ENCODE results near the gene SVIL. TPM values are rescaled to one million over a fixed set of nuclear protein-coding genes. Genes with fewer than 3 reads are reported as not detected.

The SVIL gene
- total and polyA plus RNA-seq, 2 donors (not counting 1 experiment from before 2014, with no cell fraction given), result 17.7 to 94.3 TPM

- Histone ChIP-seq H3K9me3 (ENCODE audit: control insufficient read depth, insufficient read depth, low read depth, low read length) (no peaks in the 10 kb centered on the region), H3K79me2 (ENCODE audit: control insufficient read depth, insufficient read depth, low read length) (no peaks in the 10 kb centered on the region), H4K20me1 (ENCODE audit: control insufficient read depth, extremely low read depth, insufficient read depth, low read length) (no peaks in the 10 kb centered on the region), H3K9ac (ENCODE audit: insufficient read depth, low read length) (no peak overlapping the region), H3K4me1 (ENCODE audit: control insufficient read depth, extremely low read depth, insufficient read depth, low read length) (peaks cover 5% of the 10 kb centered on the region), H3K27me3 (ENCODE audit: control insufficient read depth, insufficient read depth, low read length) (no peaks in the 10 kb centered on the region), H2AFZ (ENCODE audit: low read length) (no peak overlapping the region), H3K4me3 (replicated peaks in 1 of 4; ENCODE audit: control extremely low read depth in 1 of 4, insufficient read depth in 1 of 4, low read depth in 3 of 4, low read length in 4 of 4) (no peak overlapping the region), H3K27ac (ENCODE audit: insufficient read depth, low read length) (no peak overlapping the region), H3K4me2 (ENCODE audit: extremely low read depth, insufficient read depth, low read length) (no peak overlapping the region), H3K36me3 (ENCODE audit: control insufficient read depth, insufficient read depth, low read length) (no peaks in the 10 kb centered on the region)
- TF ChIP-seq EZH2 (IDR thresholded peaks at IDR 0.05; ENCODE audit: low read length, missing control alignments), result no peak
- TF ChIP-seq CTCF (conservative IDR thresholded peaks at IDR 0.05 in 1 of 2, IDR thresholded peaks at IDR 0.05 in 1 of 2; ENCODE audit: low read depth in 1 of 2, low read length in 2 of 2), result no peak
- DNase-seq (ENCODE audit: low read depth in 2 of 2), result peak in 1 of 2 donors; percentile 49
Measured at GRCh38 chr10:29533696-29534285, 101.0 kb downstream of the SVIL start.

- no peak overlapping the region for H3K4me2 ChIP-seq (ENCODE audit: extremely low read depth, insufficient read depth, low read length)
- no peaks in the 10 kb centered on the region for H3K79me2 ChIP-seq (ENCODE audit: control insufficient read depth, insufficient read depth, low read length)
- H3K9me3 ChIP-seq (ENCODE audit: control insufficient read depth, insufficient read depth, low read depth, low read length), result no peaks in the 10 kb centered on the region
- H2AFZ ChIP-seq (ENCODE audit: low read length), result no peak overlapping the region
- no peaks in the 10 kb centered on the region for H3K27me3 ChIP-seq (ENCODE audit: control insufficient read depth, insufficient read depth, low read length)
- H3K4me1 ChIP-seq (ENCODE audit: control insufficient read depth, extremely low read depth, insufficient read depth, low read length), result peaks cover 5% of the 10 kb centered on the region
- no peak overlapping the region for H3K27ac ChIP-seq (ENCODE audit: insufficient read depth, low read length)
- TF ChIP-seq CTCF (conservative IDR thresholded peaks at IDR 0.05 in 1 of 2, IDR thresholded peaks at IDR 0.05 in 1 of 2; ENCODE audit: low read depth in 1 of 2, low read length in 2 of 2) (no peak), EZH2 (IDR thresholded peaks at IDR 0.05; ENCODE audit: low read length, missing control alignments) (no peak)
- H3K4me3 ChIP-seq (replicated peaks in 1 of 4; ENCODE audit: control extremely low read depth in 1 of 4, insufficient read depth in 1 of 4, low read depth in 3 of 4, low read length in 4 of 4), result no peak overlapping the region
- no peak overlapping the region for H3K9ac ChIP-seq (ENCODE audit: insufficient read depth, low read length)
- H3K36me3 ChIP-seq (ENCODE audit: control insufficient read depth, insufficient read depth, low read length), result no peaks in the 10 kb centered on the region
- no peak for DNase-seq (ENCODE audit: low read depth in 2 of 2)
- H4K20me1 ChIP-seq (ENCODE audit: control insufficient read depth, extremely low read depth, insufficient read depth, low read length), result no peaks in the 10 kb centered on the region
Measured at GRCh38 chr10:29533046-29533445, 101.7 kb downstream of the SVIL start.

- no peak overlapping the region for H3K9ac ChIP-seq (ENCODE audit: insufficient read depth, low read length)
- no peak overlapping the region for H3K27ac ChIP-seq (ENCODE audit: insufficient read depth, low read length)
- H3K4me1 ChIP-seq (ENCODE audit: control insufficient read depth, extremely low read depth, insufficient read depth, low read length), result peaks cover 5% of the 10 kb centered on the region
- no peak overlapping the region for H3K4me3 ChIP-seq (replicated peaks in 1 of 4; ENCODE audit: control extremely low read depth in 1 of 4, insufficient read depth in 1 of 4, low read depth in 3 of 4, low read length in 4 of 4)
- H3K9me3 ChIP-seq (ENCODE audit: control insufficient read depth, insufficient read depth, low read depth, low read length), result no peaks in the 10 kb centered on the region
- H4K20me1 ChIP-seq (ENCODE audit: control insufficient read depth, extremely low read depth, insufficient read depth, low read length), result no peaks in the 10 kb centered on the region
- H3K79me2 ChIP-seq (ENCODE audit: control insufficient read depth, insufficient read depth, low read length), result no peaks in the 10 kb centered on the region
- no peaks in the 10 kb centered on the region for H3K27me3 ChIP-seq (ENCODE audit: control insufficient read depth, insufficient read depth, low read length)
- no peaks in the 10 kb centered on the region for H3K36me3 ChIP-seq (ENCODE audit: control insufficient read depth, insufficient read depth, low read length)
- TF ChIP-seq EZH2 (IDR thresholded peaks at IDR 0.05; ENCODE audit: low read length, missing control alignments), result no peak
- TF ChIP-seq CTCF (conservative IDR thresholded peaks at IDR 0.05 in 1 of 2, IDR thresholded peaks at IDR 0.05 in 1 of 2; ENCODE audit: low read depth in 1 of 2, low read length in 2 of 2), result no peak
- no peak overlapping the region for H3K4me2 ChIP-seq (ENCODE audit: extremely low read depth, insufficient read depth, low read length)
- DNase-seq (ENCODE audit: low read depth in 2 of 2), result no peak
- H2AFZ ChIP-seq (ENCODE audit: low read length), result no peak overlapping the region
Measured at GRCh38 chr10:29532256-29532878, 102.4 kb downstream of the SVIL start.

All from fibroblast of lung (primary cell).